Body of pancreas (tissue), 4 donors: ENCODE data around the gene GRB2.

Experiments used
- POLR2A ChIP-seq, 3 donors: fragments of 450-650 bp; IDR thresholded peaks; one replicate each; pipeline ENCODE4 v1.6.1; 2016; ENCODE audit warnings: antibody characterized with exemption in 3 of 3, mild to moderate bottlenecking in 2 of 3
- TF ChIP-seq, protein P1 (sequence below), 7 experiments: fragments of 450-650 bp in 4 of 7; fragments of 200-600 bp in 3 of 7; sonication (generic) in 3 of 7; IDR thresholded peaks; one replicate each; pipeline ENCODE4 v1.5.1; 2016 to 2019; ENCODE audit warnings: antibody characterized with exemption in 7 of 7

DNA sequence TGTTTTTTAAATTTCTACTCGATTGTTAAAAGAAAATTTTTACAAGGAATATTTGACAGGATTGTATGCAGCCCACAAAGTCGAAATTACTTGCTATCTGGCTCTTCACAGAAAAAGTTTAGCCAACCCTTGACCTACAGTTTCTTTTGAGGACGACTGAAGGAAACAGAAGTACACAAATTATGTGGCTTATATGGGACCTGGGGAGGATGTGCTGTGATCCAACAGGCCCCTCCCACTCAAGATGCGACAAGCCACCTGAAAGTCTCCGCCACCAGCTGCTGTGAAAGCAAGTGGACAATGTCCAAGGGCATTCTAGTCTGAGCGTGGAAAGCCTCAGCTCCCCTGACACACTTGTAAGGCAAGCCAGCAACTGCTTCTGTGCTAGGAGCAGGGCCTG is 73.8 kb downstream of the GRB2 start:
- TF ChIP-seq, protein P1, sequence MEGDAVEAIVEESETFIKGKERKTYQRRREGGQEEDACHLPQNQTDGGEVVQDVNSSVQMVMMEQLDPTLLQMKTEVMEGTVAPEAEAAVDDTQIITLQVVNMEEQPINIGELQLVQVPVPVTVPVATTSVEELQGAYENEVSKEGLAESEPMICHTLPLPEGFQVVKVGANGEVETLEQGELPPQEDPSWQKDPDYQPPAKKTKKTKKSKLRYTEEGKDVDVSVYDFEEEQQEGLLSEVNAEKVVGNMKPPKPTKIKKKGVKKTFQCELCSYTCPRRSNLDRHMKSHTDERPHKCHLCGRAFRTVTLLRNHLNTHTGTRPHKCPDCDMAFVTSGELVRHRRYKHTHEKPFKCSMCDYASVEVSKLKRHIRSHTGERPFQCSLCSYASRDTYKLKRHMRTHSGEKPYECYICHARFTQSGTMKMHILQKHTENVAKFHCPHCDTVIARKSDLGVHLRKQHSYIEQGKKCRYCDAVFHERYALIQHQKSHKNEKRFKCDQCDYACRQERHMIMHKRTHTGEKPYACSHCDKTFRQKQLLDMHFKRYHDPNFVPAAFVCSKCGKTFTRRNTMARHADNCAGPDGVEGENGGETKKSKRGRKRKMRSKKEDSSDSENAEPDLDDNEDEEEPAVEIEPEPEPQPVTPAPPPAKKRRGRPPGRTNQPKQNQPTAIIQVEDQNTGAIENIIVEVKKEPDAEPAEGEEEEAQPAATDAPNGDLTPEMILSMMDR (IDR thresholded peaks at IDR 0.05) = no peak
- no peak for TF ChIP-seq POLR2A (IDR thresholded peaks at IDR 0.05)
